BE2C (cell line): Measurements from ENCODE around the gene MDC1.

Experiments
- DNase-seq: peaks from one replicate; pipeline ENCODE4 v3.0.0-alpha.2; 2020
- H3K27me3 ChIP-seq: fragments of 250-450 bp; sonication (Bioruptor Pico); 2 replicates; pipeline ENCODE4 v1.5.1; 2020; ENCODE audit warnings: mild to moderate bottlenecking
- H3K36me3 ChIP-seq: fragments of 250-450 bp; sonication (Bioruptor Pico); 2 replicates; pipeline ENCODE4 v1.5.1; 2020; ENCODE audit warnings: mild to moderate bottlenecking
- H3K4me1 ChIP-seq: fragments of 250-450 bp; sonication (Bioruptor Pico); 2 replicates; pipeline ENCODE4 v1.5.1; 2020
- H3K4me3 ChIP-seq: 2 replicates; pipeline ENCODE4 v1.5.1; 2011; ENCODE audit warnings: low read depth, low read length
- H3K9me3 ChIP-seq: fragments of 250-450 bp; sonication (Bioruptor Pico); 2 replicates; pipeline ENCODE4 v1.5.1; 2020
- CTCF ChIP-seq: IDR thresholded peaks from 2 replicates; pipeline ENCODE4 v1.5.1; 2012; ENCODE audit warnings: mild to moderate bottlenecking, low read depth, low read length

The MDC1 gene

GRCh38 chr6:30714263-30714662 is 2.8 kb downstream of the MDC1 start:
- no peak for TF ChIP-seq CTCF
- no peaks in the 10 kb centered on the region for H3K27me3 ChIP-seq
- no peaks in the 10 kb centered on the region; the same call in 1 of the 2 replicates for H3K4me1 ChIP-seq
- H3K36me3 ChIP-seq = peaks cover 45% of the 10 kb centered on the region
- no peak for DNase-seq
- no peaks in the 10 kb centered on the region for H3K9me3 ChIP-seq
- no peak overlapping the region for H3K4me3 ChIP-seq

- Histone ChIP-seq H3K36me3 (peaks cover 57% of the 10 kb centered on the region), H3K4me1 (no peaks in the 10 kb centered on the region), H3K27me3 (no peaks in the 10 kb centered on the region), H3K9me3 (no peaks in the 10 kb centered on the region), H3K4me3 (no peak overlapping the region)
- DNase-seq = no peak
- TF ChIP-seq CTCF = no peak
Measured at GRCh38 chr6:30712441-30712945, 4.6 kb downstream of the MDC1 start.

GRCh38 chr6:30711758-30712380 is 5.2 kb downstream of the MDC1 start:
- DNase-seq = no peak
- TF ChIP-seq CTCF = no peak
- peaks cover 57% of the 10 kb centered on the region for H3K36me3 ChIP-seq
- no peaks in the 10 kb centered on the region for H3K4me1 ChIP-seq
- no peak overlapping the region for H3K4me3 ChIP-seq
- H3K27me3 ChIP-seq = no peaks in the 10 kb centered on the region
- no peaks in the 10 kb centered on the region for H3K9me3 ChIP-seq

- DNase-seq = no peak
- H3K9me3 ChIP-seq = no peaks in the 10 kb centered on the region
- no peak for TF ChIP-seq CTCF
- peaks cover 57% of the 10 kb centered on the region for H3K36me3 ChIP-seq
- no peaks in the 10 kb centered on the region for H3K4me1 ChIP-seq
- no peak overlapping the region for H3K4me3 ChIP-seq
- H3K27me3 ChIP-seq = no peaks in the 10 kb centered on the region
Measured at GRCh38 chr6:30709101-30709868, 7.8 kb downstream of the MDC1 start.

GRCh38 chr6:30707281-30707850 is 9.7 kb downstream of the MDC1 start:
- Histone ChIP-seq H3K36me3 (peaks cover 45% of the 10 kb centered on the region), H3K9me3 (no peaks in the 10 kb centered on the region), H3K4me3 (no peak overlapping the region), H3K4me1 (no peaks in the 10 kb centered on the region), H3K27me3 (no peaks in the 10 kb centered on the region)
- no peak for TF ChIP-seq CTCF
- no peak for DNase-seq

GRCh38 chr6:30705620-30706019 is 11.5 kb downstream of the MDC1 start:
- Histone ChIP-seq H3K4me1 (no peaks in the 10 kb centered on the region), H3K27me3 (no peaks in the 10 kb centered on the region), H3K36me3 (peaks cover 28% of the 10 kb centered on the region), H3K4me3 (no peak overlapping the region), H3K9me3 (no peaks in the 10 kb centered on the region)
- no peak for TF ChIP-seq CTCF
- no peak for DNase-seq
